NCI-H2196 treated with DMSO at 0.1 percent for 48 hours (cell line): Measurements from ENCODE around the gene CHAF1A.

Experiments used
- DNase-seq: peaks from one replicate; lab custom pipeline; 2025; ENCODE audit not compliant: unreplicated experiment; lab: John Stamatoyannopoulos, UW

The CHAF1A gene

DNA sequence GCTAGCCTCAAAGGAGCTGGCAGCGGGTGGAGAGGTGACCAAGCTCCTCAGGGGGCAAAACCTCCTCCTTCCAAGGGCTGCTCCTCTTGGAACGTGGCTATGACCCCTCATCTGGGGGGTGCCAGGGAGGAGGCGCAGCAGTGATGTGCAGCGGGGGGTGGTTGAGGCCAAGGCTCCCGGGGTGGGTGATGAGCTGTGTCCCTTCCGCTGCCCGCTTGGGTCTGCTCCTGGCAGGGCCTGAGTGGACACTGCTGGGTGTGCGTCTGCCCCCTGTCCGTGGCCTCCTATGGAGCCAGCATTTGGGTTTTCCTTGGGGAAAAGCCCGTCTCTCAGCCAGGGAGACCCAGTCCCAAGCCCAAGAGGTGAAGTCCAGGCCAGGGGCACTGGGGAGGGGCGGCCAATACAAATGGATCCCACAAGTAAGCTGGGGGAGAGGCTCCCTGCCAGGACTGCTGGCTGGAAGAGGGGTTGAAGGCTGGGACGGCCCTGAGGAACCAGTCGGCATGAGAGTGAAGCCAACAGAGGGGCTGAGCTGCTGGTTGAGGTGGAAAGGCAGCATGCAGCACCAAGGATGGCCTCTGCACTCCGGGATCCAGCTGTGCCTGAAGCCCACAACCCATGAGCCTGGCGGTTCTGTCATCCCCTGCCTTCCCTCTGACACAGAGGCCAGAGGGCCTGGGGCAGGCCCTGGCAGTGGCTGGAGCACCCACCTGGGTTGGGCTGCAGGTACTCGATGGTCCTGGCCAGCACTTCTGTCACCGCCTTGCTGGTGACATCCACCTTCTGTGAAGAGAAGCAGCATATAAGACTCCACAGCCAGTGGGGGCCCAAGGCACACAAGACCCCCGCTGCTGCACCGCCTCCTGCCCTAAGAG lies 36.4 kb upstream of the CHAF1A start:
- no peak for DNase-seq

DNA sequence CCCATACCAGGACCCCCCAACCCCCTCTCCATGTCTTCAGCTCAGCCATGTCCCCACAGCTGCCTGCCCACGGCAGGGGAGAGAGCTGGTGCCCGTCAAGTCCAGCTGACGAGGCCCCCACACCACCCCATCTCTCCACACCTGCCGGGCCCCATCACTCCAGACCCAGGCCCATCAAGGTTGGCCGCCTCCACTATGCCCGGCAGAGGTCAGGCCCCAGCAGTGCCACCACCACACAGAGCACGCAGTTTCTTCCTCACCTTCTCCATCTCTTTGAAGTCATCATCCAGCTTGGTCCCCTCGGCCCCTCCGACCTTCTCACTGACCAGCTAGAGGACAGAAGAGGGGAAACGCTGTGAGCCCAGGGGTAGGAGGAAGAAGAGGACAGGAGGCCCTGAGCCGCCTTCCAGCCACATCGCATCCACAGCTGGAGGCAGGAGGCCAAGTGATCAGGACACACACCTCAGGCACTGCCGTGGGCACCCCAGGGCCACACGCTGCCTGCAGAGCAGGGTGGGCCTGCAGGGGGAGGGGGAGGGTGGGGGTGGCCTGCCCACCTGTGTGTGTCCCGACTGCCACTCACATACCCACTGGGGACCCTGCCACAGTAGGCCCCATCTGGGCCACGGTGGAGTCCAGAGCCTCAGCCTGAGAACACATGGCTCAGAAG lies 35.6 kb upstream of the CHAF1A start:
- no peak for DNase-seq

DNA sequence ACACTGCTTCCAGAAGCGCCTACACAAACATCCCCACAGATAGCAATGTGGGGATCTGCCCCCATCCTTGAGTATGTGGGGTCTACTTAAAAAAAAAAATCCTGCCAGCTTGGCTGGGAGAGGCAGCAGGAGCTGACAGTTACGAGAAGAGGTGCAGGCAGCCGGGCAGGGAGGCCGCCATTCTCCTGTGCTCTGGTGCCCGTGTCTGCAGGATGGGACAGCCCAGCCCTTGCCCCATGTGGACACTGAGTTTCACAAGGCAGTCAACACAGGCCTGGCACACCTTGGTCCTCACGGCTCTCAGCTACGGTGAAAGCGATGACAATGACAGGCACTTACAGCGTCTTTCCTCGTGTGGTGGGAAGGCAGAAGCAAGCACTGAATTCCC lies 35.1 kb upstream of the CHAF1A start:
- no peak for DNase-seq

DNA sequence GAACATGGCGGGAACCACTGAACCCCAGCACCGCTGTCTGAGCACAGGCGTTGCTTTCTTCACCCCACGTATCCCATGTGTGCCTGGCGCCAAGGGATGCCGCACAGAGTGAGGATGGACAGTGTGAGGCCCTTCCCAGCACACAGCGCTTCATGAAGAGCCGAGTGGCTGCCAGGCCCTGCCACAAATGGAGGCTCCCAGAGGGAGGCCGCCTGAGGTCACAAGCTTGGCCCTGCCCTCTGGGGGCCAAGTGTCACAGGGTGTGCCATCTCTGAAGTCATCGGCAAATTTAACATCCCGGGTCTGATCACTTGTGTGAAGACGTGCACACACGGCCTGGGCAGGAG lies 34.7 kb upstream of the CHAF1A start:
- no peak for DNase-seq

DNA sequence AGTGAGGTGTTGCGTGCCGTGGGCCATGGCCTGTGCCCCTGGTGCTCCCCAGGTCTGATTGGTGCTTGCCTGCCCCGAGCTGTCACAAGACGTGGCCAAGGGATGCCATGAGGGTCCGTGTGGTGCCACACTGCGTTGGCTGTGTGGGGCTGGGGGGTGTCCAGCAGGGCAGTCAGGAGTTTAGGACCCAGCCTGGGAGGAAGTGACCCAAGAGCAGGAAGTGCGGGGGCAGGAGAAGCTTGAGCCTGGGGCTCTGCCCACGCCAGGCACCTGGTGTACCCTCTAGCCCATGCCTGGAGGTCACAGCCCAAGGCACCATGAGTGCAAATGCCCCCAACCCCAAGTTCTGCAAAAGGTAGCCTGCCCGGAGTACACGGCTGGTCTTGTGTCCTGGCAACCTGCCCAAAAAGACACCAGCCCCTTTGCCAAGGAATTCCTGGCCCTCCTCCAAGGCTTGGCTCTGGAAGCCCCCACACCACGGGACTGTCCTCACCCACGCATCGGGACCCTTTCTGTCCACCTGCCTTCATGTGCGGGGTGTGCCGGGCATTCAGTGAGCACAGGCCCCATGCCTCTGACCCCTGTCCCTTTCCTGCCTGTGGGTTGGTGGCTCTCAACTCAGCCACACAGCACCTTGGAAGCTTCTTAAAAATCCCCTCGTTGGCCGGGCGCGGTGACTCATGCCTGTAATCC lies 34.2 kb upstream of the CHAF1A start:
- DNase-seq: no peak

DNA sequence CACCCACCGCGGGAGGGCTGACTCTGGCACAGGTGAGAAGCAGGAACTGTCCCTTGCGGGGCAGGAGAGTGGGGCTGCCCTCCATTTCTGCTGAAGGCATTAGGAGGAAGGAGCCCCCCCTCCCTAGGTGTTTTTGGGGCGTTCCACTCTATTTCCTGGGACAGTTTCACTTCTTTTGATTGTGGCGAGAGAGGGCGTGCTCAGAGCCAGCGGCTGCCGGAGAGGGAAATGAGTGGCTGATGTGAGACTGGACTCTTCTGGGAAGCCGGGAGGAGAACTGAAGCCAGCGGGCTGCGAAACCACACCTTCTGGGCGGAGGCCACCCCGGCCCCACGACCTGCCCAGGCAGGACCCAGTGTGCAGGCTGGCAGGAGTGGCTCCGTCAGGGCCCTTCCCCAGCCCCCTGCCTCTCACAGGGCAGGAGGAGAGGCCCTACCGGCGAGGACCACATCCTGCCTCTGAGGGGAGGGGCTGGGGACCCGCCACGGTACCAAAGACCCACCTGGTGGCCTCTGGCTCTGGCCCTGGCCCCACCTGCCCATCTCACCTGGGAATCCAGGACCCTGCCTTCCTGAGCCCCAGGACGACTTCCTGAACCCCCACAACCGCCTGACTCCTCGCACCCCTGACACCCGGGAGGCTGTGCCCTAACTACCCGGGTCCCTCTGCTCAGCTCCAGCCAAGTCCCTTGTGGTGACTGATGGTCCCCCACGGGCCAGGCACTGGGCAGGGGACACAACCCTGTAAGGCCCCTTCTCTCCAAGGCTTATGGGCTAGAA lies 33.1 kb upstream of the CHAF1A start:
- DNase-seq: peak; percentile 38

DNA sequence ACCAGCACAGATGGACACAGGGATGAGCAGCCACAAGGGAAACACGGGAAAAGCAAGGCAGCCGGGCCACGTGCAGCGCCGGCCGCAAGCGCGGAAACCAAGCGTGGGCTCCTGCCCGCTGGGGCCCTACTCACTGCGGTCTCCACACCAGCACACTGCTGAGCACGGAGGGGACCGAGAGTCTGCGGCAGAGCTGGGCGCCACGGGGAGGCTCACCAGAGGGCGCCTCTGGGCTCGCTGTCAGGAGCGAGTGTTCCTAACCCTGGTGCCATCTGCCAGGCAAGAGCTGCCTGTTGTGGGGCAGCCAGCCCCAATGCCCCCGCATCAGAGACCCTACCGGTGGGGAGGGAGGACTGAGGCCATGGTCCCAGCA lies 32.6 kb upstream of the CHAF1A start:
- DNase-seq: no peak

DNA sequence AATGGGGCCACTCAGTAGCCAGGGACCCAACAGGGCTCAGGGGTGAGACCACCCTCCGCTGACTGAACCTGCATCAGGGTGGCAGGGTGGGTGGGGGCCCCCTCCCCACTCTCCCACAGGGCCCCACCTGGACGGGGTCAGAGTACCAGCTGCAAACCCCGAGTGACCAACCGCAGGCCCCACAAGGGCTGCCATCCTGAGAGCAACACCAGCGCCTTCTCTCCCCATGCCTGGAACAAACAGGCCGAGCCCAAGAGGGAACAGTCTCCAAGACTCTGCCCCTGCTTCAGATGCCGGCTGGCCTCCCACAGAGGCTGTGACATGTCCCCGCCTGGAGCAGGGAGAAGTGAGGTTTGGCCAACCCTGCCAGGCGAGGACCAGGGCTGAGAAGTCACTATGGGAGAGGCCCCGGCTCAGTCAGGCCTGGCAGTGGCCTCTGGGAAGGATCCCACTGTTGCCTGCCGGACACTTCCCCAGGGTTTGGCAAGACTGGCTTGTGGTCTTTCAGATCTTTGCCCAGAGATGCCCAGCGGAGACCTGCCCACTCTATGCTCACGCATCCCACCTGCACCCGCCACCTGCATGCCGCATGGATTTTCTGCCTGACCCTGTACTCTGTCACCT lies 31.9 kb upstream of the CHAF1A start:
- no peak for DNase-seq

DNA sequence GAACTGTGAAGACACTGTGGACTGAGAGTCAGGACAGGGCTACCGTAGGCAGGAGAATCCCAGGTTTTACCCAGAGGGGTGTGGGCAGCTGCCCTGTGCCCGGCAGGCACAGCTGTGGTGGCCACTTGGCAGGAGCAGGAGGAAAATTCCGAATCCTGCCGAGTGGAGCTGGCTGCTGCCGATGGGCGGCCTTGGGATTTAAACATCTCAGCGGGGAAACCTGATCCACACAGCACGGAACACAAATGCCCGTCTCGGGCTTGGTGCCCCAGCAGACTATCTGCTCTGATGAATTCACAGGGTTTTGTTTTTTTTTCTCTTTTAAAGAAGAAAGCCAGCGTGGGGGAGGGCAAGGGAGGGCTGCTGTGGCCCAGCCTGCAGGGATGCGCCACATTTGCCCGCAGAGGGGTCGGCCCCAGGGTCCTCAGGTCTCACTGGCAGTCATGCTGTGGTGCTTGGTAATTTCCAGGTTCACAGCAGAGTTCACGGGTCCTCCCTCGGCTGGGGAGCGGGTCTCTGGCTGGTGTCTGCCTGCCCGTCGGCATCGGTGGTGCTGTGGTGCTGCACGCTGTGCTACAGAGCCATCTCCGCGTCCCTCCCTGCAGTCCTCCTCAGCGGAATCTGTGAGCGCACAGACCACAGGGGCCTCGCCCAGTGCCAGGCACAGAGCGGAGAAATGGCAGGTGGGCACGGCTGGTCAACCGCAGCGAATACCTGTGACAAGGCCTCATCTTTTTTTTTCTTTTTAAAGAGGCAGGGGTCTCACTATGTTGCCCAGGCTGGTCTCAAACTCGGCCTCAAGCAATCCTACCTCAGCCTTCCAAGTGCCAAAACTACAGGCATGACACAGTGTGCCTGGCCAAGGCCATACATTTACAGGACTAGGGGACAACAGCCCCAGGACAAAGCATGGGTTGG lies 30.9 kb upstream of the CHAF1A start:
- no peak for DNase-seq

DNA sequence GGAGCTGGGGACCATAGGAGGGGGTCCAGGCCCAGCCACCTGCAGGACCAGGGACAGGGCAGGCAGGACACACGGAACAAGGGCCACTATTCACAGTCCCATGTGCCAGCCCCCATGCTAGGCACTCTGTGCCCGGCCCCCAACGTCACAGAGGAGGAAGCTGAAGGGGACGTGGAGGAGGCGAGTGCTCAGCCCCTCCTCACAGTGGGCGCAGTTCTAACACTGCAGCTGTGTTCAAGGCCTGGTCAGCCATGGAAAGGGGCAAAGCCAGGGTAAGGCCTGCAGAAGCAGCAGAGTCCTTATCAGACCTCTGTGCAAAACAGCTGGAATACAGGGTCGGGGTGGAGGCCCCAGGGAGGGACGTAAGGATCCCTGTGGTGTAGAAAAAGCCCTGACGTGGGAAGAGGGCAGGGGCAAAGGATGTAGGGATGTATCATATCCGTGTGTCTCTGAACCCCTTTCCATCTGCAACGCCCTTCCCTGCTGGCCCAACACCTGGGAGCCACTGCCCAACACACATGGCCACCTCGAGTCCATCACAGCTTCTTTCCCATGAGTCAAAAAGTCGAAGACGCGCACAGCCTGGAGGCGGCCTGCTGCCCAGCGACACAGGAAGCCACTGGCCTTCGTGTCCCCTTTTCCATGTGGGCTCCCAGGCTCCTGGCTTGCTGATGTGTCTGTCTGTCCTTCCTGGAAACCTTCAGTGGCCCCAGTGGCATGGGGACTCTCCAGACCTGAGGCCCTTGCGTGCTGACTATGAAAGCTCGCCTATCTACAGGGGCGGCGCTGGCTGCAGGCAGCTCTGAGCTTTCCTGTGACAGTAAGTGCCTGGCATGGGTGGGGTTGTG lies 30.1 kb upstream of the CHAF1A start:
- DNase-seq: no peak

DNA sequence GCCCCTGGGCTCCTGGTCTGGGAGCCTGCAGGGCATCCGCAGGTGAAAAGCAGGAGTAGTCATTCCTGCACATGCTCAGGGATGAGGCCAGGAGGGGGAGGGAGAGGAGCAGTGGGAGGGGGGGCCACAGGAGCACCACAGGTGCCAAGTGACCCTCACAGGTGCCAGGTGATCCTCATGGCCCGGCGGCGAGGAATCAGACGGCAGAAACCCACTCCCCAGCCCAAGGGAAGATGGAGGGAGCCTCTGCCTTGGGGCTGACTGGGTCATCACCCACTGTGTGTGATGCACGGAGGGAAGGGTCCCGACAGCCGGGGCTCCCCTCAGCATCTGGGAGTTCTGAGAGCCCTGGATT lies 29.4 kb upstream of the CHAF1A start:
- DNase-seq: no peak

DNA sequence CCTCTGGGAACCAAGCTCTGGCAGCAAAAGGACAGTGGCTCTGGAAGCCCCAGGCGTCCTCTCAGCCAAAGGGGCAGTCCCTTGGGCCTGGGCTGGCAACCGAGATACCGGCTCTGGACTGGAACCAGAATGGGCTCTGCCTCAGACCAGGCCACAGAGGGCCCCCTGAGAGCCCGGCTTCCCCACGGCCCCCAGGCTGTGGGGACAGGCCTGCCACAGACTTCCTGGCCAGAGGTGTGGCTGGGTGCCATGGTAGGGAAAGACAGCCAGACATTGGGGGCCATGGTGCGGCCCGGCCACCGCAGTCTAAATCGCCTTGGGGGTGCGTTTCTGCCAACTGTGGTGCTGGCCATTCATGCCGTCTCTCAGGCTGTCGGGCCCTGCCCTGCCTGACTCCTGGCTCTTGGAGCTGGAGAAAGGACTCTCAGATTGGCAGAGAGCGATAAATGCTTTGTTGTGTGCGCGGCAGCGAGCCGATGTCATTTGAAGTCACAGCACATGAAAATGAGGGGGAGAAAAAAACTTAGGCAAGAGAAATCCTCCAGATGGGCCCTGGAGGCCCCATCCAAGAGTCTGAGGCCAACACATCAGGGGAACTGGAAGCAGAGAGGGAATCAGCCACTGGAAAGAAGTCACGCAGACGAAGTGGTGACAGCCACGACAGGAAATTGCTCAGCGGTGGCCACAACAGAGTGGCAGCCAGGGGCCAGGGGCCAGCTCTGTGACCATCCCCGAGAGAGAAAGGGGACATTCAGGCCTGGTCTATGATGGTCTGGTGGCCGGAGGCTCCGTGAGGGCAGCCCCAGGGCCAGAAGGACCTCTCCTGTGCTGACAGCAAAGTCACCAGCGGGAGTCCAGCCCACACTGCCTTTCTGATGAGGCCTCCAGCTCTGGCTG lies 28.6 kb upstream of the CHAF1A start:
- no peak for DNase-seq

DNA sequence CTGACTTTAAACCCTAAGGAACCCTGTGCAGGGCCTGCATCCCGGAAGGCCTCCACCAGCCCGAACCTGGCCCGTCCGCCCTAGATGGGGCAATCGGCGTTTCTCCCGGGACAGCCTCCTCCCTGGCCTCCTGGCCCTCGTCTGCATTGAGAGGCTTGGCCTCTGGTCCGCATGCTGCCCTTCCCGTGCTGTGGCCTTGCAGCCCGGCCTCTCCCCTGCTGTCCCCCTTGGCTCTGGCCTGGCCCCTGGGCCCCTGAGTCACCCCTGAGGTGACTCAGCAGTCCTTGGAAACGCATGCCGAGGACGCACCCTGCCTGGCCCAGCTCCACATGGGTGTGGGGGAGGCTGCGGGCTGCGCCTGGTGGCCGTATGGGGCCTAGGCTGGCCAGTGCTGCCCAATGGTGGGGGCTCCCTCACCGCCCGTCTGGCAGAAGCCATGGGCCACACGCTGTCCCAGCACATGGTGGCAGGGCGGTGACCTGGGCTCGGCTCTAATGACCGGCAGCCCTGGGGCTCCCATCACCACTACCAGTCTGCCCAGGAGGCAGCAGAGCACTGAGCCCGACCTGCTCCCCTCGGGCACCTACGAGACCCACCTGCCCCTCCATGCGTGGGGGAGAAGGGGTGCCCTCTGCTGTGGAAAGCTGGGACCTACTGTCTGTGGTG lies 27.8 kb upstream of the CHAF1A start:
- no peak for DNase-seq

DNA sequence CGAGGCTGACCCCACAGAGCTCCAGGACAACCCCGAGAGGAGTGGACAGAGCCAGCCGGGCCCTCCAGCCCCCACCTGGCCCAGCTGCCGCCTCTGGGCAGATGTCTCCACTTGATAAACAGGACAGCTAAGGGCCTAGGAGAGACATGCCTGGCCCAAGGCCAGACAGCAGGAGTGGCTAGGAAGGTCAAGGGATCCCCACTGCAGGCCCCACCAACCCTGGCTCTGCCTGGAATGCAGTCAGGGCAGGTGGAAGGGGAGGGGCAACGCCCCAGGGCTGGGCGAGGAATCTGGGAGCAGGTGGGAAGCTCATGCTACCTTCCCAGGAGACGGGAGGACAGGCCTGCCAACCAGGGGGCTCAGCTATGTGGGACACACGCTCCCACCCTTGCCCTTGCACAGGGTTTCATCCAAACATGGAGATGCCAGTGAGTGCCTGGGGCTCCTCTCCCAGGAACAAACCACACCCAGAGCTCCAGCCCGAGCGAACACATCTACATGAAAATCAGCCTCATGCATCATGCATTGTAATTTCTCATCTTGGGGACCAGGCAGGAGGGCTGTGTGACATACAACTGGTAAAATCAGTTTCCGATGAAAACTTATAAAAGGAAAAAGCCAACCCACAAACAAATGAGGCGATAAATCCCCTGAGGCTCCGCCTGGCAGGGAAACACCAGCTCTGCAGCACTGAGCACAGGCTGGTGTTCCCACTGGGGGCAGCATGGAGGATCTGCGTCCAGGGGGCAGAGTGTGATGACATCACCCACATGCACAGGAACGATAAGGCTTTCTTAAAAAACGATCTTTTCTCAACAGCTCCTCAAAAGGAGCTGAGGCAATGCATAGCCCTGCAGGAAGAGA lies 27.0 kb upstream of the CHAF1A start:
- peak; percentile 43 for DNase-seq

DNA sequence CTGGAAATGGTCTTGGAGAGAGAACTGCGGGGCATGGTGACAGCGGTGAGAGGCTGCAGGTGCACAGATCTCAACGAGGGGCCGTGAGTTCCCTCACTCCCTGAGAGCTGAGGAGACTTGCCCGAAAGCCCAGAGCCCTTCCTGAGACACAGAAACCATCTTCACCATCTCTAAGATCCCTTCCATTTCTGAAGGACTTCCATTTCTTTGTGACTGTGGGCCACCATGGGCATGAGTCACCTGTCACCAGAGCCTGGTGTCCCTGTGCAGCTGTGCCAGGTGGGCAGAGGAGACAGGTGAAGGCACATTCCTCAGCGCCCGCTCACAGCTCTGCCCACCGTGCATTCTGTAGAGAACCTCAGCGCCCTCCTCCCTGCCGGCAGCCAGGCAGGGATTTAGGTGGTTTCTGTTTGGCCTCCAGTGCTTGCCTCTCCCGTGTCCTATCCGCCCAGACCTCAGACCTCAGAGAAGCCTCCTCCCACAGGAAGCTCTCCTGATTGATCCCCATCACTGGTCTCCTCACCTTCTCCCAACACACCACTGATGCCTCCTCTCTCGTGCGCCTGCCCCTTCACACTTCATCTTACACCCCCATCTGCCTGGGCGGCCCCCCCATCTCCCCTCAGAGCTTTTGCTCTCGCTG lies 26.3 kb upstream of the CHAF1A start:
- DNase-seq: no peak

DNA sequence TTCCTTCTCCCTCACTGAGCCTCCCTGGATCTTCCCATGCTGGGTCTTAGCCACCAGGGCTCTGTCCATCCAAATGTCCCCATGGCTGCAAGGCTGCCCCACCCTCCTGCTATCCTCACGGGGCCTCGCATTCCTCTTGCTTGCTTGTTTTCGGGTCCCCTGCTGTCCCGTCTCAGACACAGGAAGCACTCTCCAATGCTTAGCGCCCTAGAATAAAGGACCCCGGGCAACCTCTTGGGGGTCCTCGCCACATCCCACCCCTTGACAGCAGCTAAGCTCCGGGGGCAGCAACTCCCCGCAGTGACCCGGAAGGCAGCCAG lies 25.8 kb upstream of the CHAF1A start:
- no peak for DNase-seq
